CD14-positive monocyte (primary cell): ENCODE data around the gene KIFC3. TPM values are rescaled to one million over a fixed set of nuclear protein-coding genes. Genes with fewer than 3 reads are reported as not detected.

Experiments
- DNase-seq, 3 donors: peaks; one replicate each; pipeline ENCODE4 v3.0.0-alpha.2; 2011 to 2022
- H2AFZ ChIP-seq: 2 replicates; pipeline ENCODE4 v1.6.0; 2012; ENCODE audit warnings: mild to moderate bottlenecking, low read depth, low read length, inconsistent platforms; ENCODE audit not compliant: insufficient read depth, poor library complexity, severe bottlenecking
- H3K27ac ChIP-seq, 2 donors: 1 replicate in 1 of 2; 2 replicates in 1 of 2; pipeline ENCODE4 v1.5.1; 2012 to 2013; ENCODE audit warnings: low read length in 2 of 2, control low read depth in 1 of 2, inconsistent platforms in 1 of 2, low read depth in 1 of 2, mild to moderate bottlenecking in 1 of 2
- H3K27me3 ChIP-seq, 2 donors: one replicate each; pipeline versions ENCODE4 v1.6.0 to v1.6.1; 2011 to 2013; ENCODE audit warnings: low read length in 2 of 2; ENCODE audit not compliant: control insufficient read depth in 2 of 2, insufficient read depth in 2 of 2
- H3K36me3 ChIP-seq, 2 donors: replicated peaks in 1 of 2; 1 replicate in 1 of 2; 2 replicates in 1 of 2; pipeline versions ENCODE4 v1.5.1 to v1.6.1; 2012 to 2013; ENCODE audit warnings: low read length in 2 of 2, control low read depth in 1 of 2, inconsistent platforms in 1 of 2, mild to moderate bottlenecking in 1 of 2; ENCODE audit not compliant: insufficient read depth in 2 of 2, control insufficient read depth in 1 of 2
- H3K4me1 ChIP-seq, 2 donors: 1 replicate in 1 of 2; 2 replicates in 1 of 2; pipeline versions ENCODE4 v1.5.1 to v1.6.1; 2012 to 2013; ENCODE audit warnings: low read length in 2 of 2, control low read depth in 1 of 2, inconsistent platforms in 1 of 2, mild to moderate bottlenecking in 1 of 2, moderate library complexity in 1 of 2; ENCODE audit not compliant: insufficient read depth in 2 of 2, control insufficient read depth in 1 of 2
- H3K4me2 ChIP-seq: replicated peaks from 2 replicates; pipeline ENCODE3; 2012; ENCODE audit warnings: low read length, moderate library complexity, mild to moderate bottlenecking; ENCODE audit not compliant: poor library complexity, severe bottlenecking; ENCODE audit errors: extremely low read depth
- H3K4me3 ChIP-seq, 3 experiments: fragments of 200-600 bp in 1 of 3; sonication (generic) in 1 of 3; replicated peaks in 1 of 3; 1 replicate in 2 of 3; 2 replicates in 1 of 3; pipeline ENCODE4 v1.5.1; 2011 to 2013; ENCODE audit warnings: low read length in 3 of 3, mild to moderate bottlenecking in 3 of 3, control low read depth in 2 of 3, low read depth in 2 of 3, inconsistent platforms in 1 of 3, moderate library complexity in 1 of 3
- H3K79me2 ChIP-seq: 2 replicates; pipeline ENCODE4 v1.6.0; 2012; ENCODE audit warnings: mild to moderate bottlenecking, control low read depth, inconsistent platforms, low read length, moderate library complexity; ENCODE audit not compliant: insufficient read depth
- H3K9ac ChIP-seq: 2 replicates; pipeline ENCODE4 v1.6.0; 2017; ENCODE audit warnings: low read length, mild to moderate bottlenecking; ENCODE audit not compliant: insufficient read depth, poor library complexity, severe bottlenecking
- H3K9me3 ChIP-seq, 2 donors: replicated peaks in 1 of 2; 1 replicate in 1 of 2; 2 replicates in 1 of 2; pipeline versions ENCODE4 v1.5.1 to v1.6.1; 2012 to 2013; ENCODE audit warnings: low read length in 2 of 2, control low read depth in 1 of 2; ENCODE audit not compliant: control insufficient read depth in 1 of 2, insufficient read depth in 1 of 2
- H4K20me1 ChIP-seq: 2 replicates; pipeline ENCODE4 v1.6.0; 2012; ENCODE audit warnings: mild to moderate bottlenecking, low read length, control low read depth, moderate library complexity; ENCODE audit not compliant: insufficient read depth
- H3K27ac Mint-ChIP-seq, 7 donors: one replicate each; pipeline ENCODE4 v1.8.0; 2020; ENCODE audit warnings: mild to moderate bottlenecking in 7 of 7, mixed read lengths in 7 of 7, moderate library complexity in 6 of 7, inconsistent platforms in 2 of 7
- H3K27me3 Mint-ChIP-seq, 3 donors: one replicate each; pipeline ENCODE4 v1.8.0; 2021 to 2022; ENCODE audit warnings: low read depth in 3 of 3, mild to moderate bottlenecking in 3 of 3, mixed read lengths in 3 of 3, moderate library complexity in 3 of 3, inconsistent platforms in 1 of 3
- H3K36me3 Mint-ChIP-seq, 2 donors: one replicate each; pipeline ENCODE4 v1.8.0; 2020; ENCODE audit warnings: mixed read lengths in 2 of 2, inconsistent platforms in 1 of 2, mild to moderate bottlenecking in 1 of 2
- H3K4me1 Mint-ChIP-seq: one replicate; pipeline ENCODE4 v1.8.0; 2020; ENCODE audit warnings: mild to moderate bottlenecking, mixed read lengths
- H3K4me3 Mint-ChIP-seq, 2 donors: one replicate each; pipeline ENCODE4 v1.8.0; 2020; ENCODE audit warnings: mild to moderate bottlenecking in 2 of 2, mixed read lengths in 2 of 2, moderate library complexity in 1 of 2
- H3K9me3 Mint-ChIP-seq, 7 donors: one replicate each; pipeline ENCODE4 v1.8.0; 2020 to 2022; ENCODE audit warnings: mixed read lengths in 7 of 7, mild to moderate bottlenecking in 6 of 7, moderate library complexity in 6 of 7, inconsistent platforms in 2 of 7
- WGBS: methylation state at CpG from one replicate; pipeline ENCODE4 v1.1.5; 2013; ENCODE audit warnings: missing lambda C conversion rate; ENCODE audit not compliant: insufficient coverage; 5-methylcytosine and 5-hydroxymethylcytosine counted together
- intact Hi-C, 2 donors: fragments of 100-400 bp; cut with micrococcal nuclease; formaldehyde crosslinking; loops; one replicate each; pipeline versions ENCODE4 v1.15.0 to v1.15.1; 2023
- polyA plus RNA-seq, 3 donors: library from polyadenylated mRNA; depleted of rRNA in 1 of 3; unstranded in 2 of 3; stranded (reverse) in 1 of 3; fragments of 300-500 nt in 2 of 3; fragments of >200 nt in 1 of 3; fragmentation: Illumina TruSeq in 2 of 3; gene quantifications; 1 replicate in 2 of 3; 2 replicates in 1 of 3; pipeline ENCODE4 v1.2.3, GENCODE V29; 2012 to 2021
- TF ChIP-seq, protein P1 (sequence below): fragments of 200-600 bp; IDR thresholded peaks from one replicate; pipeline ENCODE4 v1.8.0; 2022; ENCODE audit warnings: antibody characterized with exemption, mild to moderate bottlenecking

KIFC3 gene
- polyA plus RNA-seq, 3 donors, result 0.24 to 1.7 TPM; not detected in 1

DNA sequence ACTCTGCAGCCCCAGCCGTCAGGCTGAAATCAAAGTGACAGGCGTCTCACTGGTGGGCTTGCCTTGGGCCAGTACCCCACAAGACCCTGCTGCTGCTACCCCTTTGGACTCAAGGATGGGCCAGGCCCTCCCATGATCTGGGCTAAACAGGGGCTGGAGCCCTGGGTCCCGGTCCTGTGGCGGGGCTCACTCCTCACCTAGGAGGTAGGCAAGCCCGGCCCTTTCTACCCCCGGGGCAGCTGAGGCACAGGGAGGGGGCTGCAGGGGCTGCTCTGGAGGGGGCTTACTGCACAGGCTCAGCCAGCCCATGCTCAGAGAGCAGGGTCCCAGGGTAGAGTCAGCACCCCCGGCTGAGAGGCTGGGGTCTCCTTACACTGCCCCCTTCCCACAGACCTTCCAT is 43.2 kb downstream of the KIFC3 start:
- no peaks in the 10 kb centered on the region for H3K4me1 Mint-ChIP-seq
- no peaks in the 10 kb centered on the region for H3K4me1 ChIP-seq
- no peak overlapping the region for H3K9ac ChIP-seq
- no peak overlapping the region for H3K4me3 ChIP-seq
- intact Hi-C loops, result no loop called here
- peaks cover 0 to 6% (median 2%) of the 10 kb centered on the region in 3 donors for H3K27me3 Mint-ChIP-seq
- no peaks in the 10 kb centered on the region for H4K20me1 ChIP-seq
- no peak overlapping the region for H2AFZ ChIP-seq
- H3K4me2 ChIP-seq, result no peak overlapping the region
- no peak for DNase-seq
- no peak overlapping the region for H3K27ac Mint-ChIP-seq
- peaks cover 13 to 27% of the 10 kb centered on the region in 2 donors for H3K36me3 Mint-ChIP-seq
- no peaks in the 10 kb centered on the region for H3K79me2 ChIP-seq
- H3K27me3 ChIP-seq, result no peaks in the 10 kb centered on the region
- WGBS, result 98% methylated on average over 4 of the region's 7 CpGs
- peaks cover 13 to 22% of the 10 kb centered on the region in 2 donors for H3K36me3 ChIP-seq
- H3K9me3 Mint-ChIP-seq, result peaks cover 0 to 4% (median 0%) of the 10 kb centered on the region in 7 donors
- no peak overlapping the region for H3K4me3 Mint-ChIP-seq
- H3K27ac ChIP-seq, result no peak overlapping the region
- TF ChIP-seq, protein P1, sequence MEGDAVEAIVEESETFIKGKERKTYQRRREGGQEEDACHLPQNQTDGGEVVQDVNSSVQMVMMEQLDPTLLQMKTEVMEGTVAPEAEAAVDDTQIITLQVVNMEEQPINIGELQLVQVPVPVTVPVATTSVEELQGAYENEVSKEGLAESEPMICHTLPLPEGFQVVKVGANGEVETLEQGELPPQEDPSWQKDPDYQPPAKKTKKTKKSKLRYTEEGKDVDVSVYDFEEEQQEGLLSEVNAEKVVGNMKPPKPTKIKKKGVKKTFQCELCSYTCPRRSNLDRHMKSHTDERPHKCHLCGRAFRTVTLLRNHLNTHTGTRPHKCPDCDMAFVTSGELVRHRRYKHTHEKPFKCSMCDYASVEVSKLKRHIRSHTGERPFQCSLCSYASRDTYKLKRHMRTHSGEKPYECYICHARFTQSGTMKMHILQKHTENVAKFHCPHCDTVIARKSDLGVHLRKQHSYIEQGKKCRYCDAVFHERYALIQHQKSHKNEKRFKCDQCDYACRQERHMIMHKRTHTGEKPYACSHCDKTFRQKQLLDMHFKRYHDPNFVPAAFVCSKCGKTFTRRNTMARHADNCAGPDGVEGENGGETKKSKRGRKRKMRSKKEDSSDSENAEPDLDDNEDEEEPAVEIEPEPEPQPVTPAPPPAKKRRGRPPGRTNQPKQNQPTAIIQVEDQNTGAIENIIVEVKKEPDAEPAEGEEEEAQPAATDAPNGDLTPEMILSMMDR, result no peak
- H3K9me3 ChIP-seq, result no peaks in the 10 kb centered on the region

DNA sequence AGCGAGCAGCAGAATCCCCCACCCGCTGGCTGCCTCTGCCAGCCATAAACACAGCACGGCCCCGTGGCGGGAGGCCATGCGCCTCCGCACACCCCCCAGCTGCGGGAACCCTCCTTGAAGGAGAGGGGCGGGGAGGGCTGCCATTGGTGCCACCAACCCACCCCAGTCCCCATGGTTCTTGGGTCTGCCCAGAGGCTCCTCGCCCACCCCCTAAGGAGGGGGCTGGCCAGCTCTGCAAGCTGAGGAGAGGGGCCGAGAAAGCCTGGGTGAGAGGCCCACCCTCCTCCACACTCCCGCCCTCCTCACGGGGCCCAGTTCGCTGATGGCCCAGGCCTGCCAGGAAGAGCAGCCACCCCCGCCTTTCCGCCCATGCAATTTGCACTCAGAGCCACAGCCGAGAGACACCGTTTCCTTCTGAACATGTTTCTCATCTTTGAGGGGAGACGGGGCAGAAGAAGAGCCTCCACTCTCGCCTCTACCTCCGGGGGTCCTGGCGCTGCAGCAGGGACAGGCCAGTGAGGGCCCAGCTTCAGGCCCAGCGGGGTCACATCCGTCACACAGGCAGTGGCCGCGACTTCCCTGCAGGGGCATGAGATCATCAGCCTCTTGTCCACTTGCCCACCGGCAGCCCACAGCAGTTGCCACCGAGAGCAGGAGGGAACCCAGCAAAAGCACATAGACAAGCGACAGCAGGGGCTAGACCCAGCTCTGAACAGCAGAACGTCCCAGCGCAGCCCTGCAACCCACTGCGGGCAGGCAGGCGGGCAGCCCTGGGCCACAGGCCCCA is 43.8 kb downstream of the KIFC3 start:
- Histone ChIP-seq H2AFZ (no peak overlapping the region), H3K4me2 (no peak overlapping the region), H4K20me1 (no peaks in the 10 kb centered on the region), H3K27ac (no peak overlapping the region), H3K36me3 (peaks cover 17 to 28% of the 10 kb centered on the region in 2 donors), H3K4me3 (no peak overlapping the region), H3K79me2 (no peaks in the 10 kb centered on the region), H3K4me1 (no peaks in the 10 kb centered on the region), H3K27me3 (no peaks in the 10 kb centered on the region), H3K9me3 (no peaks in the 10 kb centered on the region), H3K9ac (no peak overlapping the region)
- Mint-ChIP-seq H3K4me1 (no peaks in the 10 kb centered on the region), H3K36me3 (peaks cover 16 to 31% of the 10 kb centered on the region in 2 donors), H3K9me3 (peaks cover 0 to 4% (median 0%) of the 10 kb centered on the region in 7 donors), H3K27ac (no peak overlapping the region), H3K27me3 (peaks cover 0 to 6% (median 2%) of the 10 kb centered on the region in 3 donors), H3K4me3 (no peak overlapping the region)
- TF ChIP-seq, protein P1, result no peak
- intact Hi-C loops, result no loop called here
- 93% methylated on average over 26 of the region's 33 CpGs for WGBS
- DNase-seq, result no peak
